CD4-positive, alpha-beta T cell treated with Interleukin-4 for 4 hours (primary cell): ENCODE measurements around the gene ZGPAT.

Experiments used
- DNase-seq: peaks from one replicate; pipeline ENCODE4 v3.0.0-alpha.2; 2020

Gene ZGPAT

DNA sequence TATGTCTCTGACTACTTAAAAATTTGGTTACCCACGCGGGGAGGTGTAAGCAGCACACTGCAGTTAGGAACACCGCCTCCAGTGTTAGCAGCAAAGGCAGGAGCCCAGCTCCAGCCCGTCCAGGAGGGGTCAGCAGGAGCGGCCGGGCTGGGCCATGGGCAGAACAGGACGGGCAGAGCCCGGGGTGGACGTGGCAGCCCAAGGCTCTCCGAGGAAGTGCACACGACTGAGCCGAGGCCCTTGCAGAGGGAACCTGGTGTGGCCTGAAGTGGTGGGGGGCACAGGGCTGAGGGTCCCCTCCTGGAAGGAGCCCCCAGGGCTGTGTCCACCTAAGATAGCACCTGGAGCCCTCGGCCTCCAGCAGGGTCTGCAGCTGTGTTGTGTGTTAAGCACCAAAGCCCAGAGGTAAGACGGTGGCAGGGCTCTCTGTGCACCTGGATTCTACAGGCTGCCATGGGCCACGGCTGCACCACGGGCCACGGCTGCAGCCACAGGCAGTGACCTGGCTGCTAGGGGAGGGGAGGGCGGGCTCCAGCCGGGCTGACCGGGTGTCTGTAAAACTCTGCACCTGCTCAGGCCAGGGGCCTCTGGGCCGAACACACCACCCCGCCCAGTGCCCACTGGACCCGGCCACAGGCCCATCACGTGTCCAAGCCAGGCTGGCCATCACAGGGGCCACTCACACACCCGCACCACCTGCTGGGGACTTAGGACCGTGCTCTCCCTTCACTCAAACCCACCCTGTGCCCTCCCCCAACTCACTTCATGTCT is 38.3 kb downstream of the ZGPAT start:
- DNase-seq, result no peak

- no peak for DNase-seq
Measured at GRCh38 chr20:63746751-63747315, 39.0 kb downstream of the ZGPAT start.

DNA sequence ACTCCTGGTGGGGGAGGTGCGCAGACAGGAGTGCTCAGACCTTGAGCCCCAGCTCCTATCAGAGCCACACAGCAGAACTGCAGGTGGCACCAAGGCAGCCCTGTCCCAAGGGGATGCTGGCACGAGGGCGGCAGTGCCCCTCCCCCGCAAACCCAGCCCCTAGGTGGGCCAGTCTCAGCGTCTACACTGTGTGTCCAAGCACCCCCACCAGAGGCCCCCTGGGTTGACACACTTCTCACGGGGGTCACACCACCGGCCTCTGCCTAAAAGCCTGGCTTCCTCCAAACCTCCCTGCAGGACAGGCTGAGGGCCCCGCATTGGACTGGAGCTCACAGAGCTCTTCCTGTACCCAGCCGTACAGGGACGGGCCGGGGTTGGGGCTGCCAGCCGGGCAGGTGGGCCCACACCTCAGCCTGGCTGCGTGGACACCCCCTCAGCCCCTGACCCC is 39.8 kb downstream of the ZGPAT start:
- no peak for DNase-seq

- DNase-seq, result no peak
Measured at GRCh38 chr20:63748070-63748933, 40.5 kb downstream of the ZGPAT start.

DNA sequence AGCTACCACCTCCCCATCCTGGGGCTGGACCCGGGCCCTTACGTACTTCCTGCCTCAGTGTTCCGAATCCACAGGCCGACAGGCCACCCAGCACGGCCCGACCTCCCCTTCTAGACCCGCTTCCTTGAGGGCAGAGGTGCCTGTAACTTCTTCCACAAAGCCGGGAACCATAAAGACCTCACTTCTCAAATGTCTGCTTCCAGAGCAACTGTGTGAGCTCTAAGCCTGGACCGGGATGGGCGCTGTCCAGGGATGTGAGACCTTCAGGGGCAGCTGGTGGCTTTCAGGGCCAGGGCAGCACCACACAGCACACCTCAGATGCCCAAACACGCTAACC is 41.1 kb downstream of the ZGPAT start:
- no peak for DNase-seq

GRCh38 chr20:63749597-63750508 is 42.0 kb downstream of the ZGPAT start:
- DNase-seq, result no peak

DNA sequence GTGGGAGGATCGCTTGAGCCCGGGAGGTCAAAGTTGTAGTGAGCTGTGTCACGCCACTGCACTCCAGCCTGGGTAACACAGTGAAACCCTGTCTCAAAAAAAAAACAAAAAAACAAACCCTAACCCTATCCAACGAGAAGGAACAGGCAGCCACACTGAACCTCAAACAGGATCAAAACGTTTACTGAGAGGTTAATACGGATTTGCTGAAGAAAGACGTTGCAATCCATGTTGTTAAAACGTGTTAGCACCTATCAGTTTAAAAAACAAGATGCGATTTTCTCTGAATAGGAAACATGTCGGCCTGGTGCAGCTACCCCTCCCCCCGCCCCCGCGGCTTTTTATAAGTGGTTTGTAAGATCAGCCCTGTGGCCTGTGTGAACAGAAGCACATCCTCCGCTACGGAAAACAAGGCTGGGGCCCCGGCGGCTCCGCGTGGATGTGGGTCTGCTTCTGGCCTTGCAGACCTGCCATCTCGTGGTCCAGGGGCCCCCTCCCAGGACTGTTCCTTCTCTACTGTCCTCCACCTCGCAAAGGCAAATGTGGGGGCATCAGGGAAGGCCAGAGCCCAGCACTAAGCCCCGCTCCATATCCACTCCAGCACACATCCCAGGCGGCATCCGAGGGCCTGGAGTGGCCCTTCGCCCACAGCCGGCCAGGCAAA is 43.1 kb downstream of the ZGPAT start:
- peak; percentile 57 for DNase-seq

DNA sequence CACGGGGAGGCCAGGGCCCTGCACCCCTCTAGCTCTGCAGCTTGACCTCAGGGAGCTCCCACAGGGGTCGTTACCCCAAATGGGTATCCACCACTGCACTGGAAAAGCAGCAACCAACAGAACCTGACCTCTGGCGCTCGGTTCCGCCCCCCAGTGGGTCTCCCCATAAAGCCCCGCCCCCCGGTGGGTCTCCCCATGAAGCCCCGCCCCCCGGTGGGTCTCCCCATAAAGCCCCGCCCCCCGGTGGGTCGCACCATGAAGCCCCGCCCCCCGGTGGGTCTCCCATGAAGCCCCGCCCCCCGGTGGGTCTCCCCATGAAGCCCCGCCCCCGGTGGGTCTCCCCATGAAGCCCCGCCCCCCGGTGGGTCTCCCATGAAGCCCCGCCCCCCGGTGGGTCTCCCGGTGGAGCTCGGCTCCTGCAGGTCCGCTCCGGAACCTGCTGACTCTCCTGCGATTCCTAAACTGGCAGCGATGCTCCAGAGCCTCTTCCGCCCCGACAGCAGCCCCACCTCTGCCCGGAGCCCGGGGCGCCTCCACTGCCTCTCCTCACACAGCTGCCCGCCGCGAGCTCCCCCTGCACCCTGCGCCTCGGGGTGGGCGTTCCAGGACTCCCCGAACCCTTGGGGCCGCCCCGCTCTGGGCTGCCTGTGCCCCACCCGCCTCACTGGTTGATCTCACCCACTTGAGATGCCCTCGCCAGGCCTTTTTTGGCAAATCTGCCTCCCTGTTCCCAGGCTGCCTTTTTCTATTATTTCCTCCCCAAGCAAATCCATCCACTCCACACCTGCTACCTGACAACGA is 43.8 kb downstream of the ZGPAT start:
- no peak for DNase-seq

GRCh38 chr20:63752411-63753101 is 44.7 kb downstream of the ZGPAT start:
- no peak for DNase-seq

- no peak for DNase-seq
Measured at GRCh38 chr20:63753381-63753780, 45.5 kb downstream of the ZGPAT start.

GRCh38 chr20:63754008-63754407 is 46.2 kb downstream of the ZGPAT start:
- DNase-seq, result no peak

- no peak for DNase-seq
Measured at GRCh38 chr20:63755933-63756647, 48.3 kb downstream of the ZGPAT start.

GRCh38 chr20:63756648-63756991 is 48.8 kb downstream of the ZGPAT start:
- DNase-seq, result no peak

GRCh38 chr20:63758152-63758551 is 50.3 kb downstream of the ZGPAT start:
- no peak for DNase-seq

DNA sequence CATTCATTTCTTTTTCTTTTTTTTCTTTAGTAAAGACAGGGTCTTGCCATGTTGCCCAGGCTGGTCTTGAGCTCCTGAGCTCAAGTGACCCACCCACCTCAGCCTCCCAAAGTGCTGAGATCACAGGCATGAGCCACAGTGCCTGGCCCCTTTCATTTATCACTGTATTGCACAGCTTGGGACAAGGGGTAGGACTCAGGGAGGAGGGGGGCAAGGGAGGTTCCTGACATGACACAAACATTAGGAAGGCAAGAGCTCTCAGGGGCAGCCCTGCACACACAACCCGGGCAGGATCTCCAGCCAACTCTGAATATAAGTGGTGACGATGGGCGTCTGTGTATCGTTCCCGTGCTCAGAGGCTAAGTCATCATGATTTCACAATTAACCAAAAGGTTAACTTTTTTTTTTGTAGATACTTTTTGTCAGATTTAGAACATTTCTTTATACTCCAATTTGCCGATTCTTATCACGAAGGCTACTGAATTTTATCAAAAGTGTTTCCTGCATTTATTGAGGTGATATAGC is 51.6 kb downstream of the ZGPAT start:
- no peak for DNase-seq

DNA sequence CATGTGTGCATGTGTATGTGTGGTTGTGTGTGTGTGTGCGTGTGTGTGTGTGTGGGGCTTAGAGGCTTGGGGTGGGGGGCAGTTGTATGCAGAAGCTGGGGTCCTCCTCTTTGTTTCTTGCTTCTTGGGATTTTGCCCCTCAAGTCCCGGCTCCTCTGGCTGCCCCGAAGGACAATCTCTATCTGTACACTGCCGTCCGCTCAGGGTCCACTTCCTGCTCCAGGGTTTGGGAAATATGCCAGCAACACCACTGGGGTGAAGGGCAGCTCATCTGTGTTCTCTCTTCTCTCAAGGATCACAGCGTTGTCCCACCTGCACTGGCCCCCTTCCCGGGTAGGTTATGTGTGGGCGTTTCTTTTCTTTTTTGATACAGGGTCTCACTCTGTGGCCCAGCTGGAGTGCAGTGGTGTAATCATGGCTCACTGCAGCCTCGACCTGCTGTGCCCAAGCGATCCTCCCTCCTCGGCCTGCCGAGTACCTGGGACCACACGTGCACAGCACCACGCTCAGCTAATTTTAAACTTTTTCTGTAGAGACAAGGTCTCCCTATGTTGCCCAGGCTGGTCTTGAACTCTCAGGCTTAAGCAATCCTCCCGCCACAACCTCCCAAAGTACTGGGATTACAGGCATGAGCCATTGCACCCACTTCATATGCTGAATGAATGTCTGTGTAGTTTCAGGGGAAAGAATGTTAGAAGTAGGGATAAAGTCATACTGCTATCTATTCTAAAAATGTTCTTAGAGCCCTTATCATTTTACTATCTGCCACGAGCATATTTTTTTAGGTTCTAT is 57.4 kb downstream of the ZGPAT start:
- DNase-seq, result no peak

- no peak for DNase-seq
Measured at GRCh38 chr20:63765902-63766301, 58.1 kb downstream of the ZGPAT start.

DNA sequence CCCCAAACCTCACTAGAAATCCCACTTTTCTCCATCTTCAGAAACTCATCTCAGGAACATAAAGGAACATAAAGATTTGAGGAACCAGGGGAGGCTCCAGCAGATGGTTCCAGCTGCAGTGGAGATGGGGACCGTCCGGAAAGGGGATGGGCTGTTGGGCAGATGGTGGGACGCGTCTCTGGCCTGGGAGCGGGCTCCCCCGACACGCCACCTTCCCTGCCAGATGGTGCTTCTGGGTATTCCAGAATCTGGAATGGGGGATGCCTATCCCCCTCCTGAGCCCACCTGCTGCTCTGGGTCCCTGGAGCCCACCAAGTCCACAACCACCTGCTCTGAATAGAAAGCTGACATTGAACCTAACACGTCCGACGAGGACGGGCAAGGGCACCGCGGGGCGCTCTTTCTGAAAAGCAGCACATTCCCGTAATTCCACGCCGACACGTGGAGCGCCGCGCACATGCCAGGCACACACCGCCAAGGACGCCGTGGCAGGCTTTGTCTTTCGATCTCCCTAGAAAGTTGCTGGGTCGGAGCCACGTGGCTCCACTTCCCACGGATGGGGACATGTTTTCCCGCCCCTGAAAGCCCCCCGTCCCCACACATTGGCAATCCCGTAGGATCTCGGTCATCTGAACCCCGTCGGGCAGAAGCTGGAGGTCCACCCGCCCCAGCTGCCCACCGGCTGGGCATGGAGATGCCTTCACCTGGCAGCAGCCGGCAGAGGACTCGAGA is 59.0 kb downstream of the ZGPAT start:
- DNase-seq, result no peak
